Activated effector memory CD4-positive, alpha-beta T cell treated with Interleukin-2 at 50 U/mL for 16 hours (primary cell): ENCODE results near the gene INTS12.
"Not testable (repeated sequence)": the region's sequence is repeated elsewhere in the genome, so short reads cannot be mapped to it uniquely, and the experiment has no call there.

Experiments used
- DNase-seq: peaks from one replicate; pipeline ENCODE4 v3.0.0-alpha.2; 2020

Gene INTS12

GRCh38 chr4:105708181-105709080 lies at the start of gene INTS12, which contains the start of gene GSTCD:
INTS12 (minus strand) TSS chr4:105708689; CDS start chr4:105700005, 8,684 bp downstream.
GSTCD (plus strand) TSS chr4:105708784; CDS start chr4:105717614, 8,830 bp downstream.
- peak; percentile 81 for DNase-seq

GRCh38 chr4:105755375-105755774 lies 46.9 kb upstream of the INTS12 start:
- no peak for DNase-seq

DNA sequence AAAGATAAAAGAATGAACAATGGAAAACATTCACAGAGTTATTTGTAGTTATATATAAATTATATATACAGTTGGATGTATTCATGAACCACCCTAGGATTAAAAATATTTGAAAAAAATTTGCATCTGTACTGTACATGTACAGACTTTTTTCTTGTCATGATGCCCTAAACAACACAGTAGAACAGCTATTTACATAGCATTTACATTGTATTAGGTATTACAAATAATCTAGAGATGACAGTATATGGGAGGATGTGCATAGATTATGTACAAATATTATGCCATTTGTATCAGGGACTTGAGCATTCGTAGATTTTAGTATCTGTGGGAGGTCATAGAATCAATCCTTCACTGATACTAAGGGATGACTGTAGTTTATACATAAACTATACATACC lies 44.9 kb upstream of the INTS12 start:
- no peak for DNase-seq

DNA sequence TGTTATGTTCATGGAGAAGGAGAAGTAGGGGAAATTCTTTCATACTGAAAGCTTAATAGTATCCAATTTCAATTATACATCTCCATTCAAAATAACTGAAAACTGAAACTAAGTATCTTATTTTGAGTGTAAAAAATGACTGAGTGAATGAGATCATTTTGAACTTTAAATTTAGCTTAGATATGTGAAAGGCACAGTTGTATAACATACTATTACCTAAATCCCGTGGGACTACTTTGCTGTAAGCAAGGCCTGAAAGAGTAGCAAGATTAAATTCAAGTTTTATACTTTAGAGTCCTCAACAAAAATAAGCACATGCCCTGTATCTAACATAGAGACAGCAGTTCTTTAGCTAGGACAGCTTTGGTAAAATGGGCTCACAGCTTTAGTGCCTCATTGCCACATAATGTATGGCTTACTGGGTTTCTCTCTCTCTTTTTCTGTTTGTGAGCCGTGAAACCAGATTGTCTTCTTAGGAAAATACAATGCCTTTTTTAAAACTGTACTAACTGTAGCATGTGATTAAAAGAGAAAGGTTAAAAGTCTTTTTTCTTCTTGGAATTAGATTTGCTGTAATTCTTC lies 43.3 kb upstream of the INTS12 start:
- DNase-seq: no peak

DNA sequence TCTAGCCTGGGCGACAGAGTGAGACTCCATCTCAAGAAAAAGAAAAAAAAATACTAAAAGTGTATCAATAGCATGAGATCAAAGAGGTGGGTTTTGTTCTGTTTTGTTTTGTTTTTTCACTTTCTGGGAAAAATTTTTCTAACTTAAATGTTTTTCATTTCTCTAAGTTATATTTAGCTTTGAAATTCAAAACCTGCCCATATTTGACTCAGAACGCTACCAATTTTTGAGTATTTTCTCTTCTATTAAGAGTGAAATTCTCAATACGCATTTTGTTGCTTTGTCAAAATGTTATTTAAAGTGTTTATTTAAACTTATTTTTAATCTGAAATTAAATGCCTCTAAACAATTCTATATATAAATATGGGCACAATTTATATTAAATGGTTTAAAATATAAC lies 39.7 kb upstream of the INTS12 start:
- DNase-seq: no peak

GRCh38 chr4:105741548-105741947 lies 33.1 kb upstream of the INTS12 start:
- no peak for DNase-seq

DNA sequence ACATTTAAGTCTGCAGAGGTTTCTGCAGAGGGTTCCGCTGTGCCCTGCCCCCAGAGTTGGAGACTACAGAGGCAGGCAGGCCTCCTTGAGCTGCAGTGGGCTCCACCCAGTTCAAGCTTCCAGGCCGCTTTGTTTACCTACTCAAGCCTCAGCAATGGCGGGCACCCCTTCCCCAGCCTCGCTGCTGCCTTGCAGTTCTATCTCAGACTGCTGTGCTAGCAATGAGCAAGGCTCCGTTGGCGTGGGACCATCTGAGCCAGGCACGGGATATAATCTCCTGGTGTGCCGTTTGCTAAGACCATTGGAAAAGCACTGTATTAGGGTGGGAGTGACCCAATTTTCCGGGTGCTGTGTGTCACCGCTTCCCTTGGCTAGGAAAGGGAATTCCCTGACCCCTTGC lies 26.7 kb upstream of the INTS12 start:
- not testable (repeated sequence) for DNase-seq

DNA sequence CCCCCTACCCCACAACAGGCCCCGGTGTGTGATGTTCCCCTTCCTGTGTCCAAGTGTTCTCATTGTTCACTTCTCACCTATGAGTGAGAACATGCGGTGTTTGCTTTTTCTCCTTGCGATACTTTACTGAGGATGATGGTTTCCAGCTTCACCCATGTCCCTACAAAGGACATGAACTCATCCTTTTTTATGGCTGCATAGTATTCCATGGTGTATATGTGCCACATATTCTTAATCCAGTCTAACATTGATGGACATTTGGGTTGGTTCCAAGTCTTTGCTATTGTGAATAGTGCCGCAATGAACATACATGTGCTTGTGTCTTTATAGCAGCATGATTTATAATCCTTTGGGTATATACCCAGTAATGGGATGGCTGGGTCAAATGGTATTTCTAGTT lies 21.4 kb upstream of the INTS12 start:
- not testable (repeated sequence) for DNase-seq

GRCh38 chr4:105725623-105726022 lies 17.1 kb upstream of the INTS12 start:
- no peak for DNase-seq

DNA sequence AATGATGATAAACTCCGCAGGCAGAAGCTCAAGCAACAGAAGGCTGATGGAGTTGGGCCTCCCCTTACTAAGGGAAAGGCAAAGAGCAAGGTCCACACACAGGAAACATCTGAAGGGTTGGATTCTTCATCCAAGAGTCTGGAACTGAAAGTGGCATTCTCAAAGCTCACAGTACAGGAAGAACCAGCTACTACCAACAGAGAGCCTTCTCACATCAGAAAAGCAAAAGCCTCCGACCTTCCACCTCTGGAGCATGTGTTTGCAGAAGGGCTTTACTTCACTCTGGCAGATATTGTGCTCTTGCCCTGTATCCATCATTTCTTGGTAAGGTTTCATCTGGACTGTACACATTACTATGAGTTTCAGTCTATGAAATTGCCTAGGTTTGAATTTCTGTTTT lies 10.7 kb upstream of the INTS12 start:
- DNase-seq: no peak

GRCh38 chr4:105715692-105716278 lies 7.3 kb upstream of the INTS12 start:
- no peak for DNase-seq

GRCh38 chr4:105714932-105715331 lies 6.4 kb upstream of the INTS12 start:
- no peak for DNase-seq

GRCh38 chr4:105714071-105714521 lies 5.6 kb upstream of the INTS12 start:
- DNase-seq: no peak

- DNase-seq: no peak
These were observed 4.3 kb upstream of the INTS12 start for GRCh38 chr4:105712766-105713165.

DNA sequence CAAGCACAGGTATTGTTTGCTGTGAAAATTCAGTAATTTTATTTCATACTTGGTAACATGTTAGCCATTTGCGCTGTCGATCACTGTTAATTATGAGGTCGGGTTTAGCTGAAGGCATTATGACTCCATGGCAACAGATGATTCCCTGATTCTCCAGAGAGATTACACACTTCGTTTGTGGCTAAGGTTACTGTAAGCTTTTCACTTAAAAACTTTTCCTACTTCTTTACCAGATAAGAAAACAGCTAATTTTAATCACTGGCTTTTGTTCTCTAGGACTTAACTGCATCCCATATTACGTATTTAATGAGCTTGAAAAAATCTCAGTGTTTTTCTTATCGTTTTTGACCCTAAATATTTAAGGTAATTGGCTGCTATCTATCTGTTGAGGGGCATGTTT lies 2.2 kb upstream of the INTS12 start:
- DNase-seq: no peak

GRCh38 chr4:105710012-105710600 lies 1.6 kb upstream of the INTS12 start:
- no peak for DNase-seq

- DNase-seq: no peak
These were observed 577 bp upstream of the INTS12 start for GRCh38 chr4:105709081-105709450.

GRCh38 chr4:105707782-105708180 lies 708 bp downstream of the INTS12 start:
- DNase-seq: no peak

- no peak for DNase-seq
These were observed 9.9 kb downstream of the INTS12 start for GRCh38 chr4:105698607-105699006.

GRCh38 chr4:105695832-105696231 lies 12.7 kb downstream of the INTS12 start:
- DNase-seq: not testable (repeated sequence)

DNA sequence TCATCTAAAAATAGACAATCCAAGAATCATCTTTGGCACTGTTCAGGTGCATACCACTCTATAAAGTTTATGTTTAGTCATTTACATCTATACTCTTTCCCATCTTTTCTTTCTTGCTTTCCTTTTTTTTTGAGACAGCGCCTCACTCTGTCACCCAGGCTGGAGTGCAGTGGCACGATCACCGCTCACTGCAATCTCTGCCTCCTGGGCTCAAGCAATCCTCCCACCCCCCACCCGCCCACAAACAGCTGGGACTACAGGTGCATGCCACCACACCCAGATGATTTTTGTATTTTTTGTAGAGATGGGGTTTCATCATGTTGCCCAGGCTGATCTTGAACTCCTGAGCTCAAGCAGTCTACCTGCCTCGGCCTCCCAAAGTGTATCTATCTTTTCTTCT lies 13.7 kb downstream of the INTS12 start:
- DNase-seq: not testable (repeated sequence)

DNA sequence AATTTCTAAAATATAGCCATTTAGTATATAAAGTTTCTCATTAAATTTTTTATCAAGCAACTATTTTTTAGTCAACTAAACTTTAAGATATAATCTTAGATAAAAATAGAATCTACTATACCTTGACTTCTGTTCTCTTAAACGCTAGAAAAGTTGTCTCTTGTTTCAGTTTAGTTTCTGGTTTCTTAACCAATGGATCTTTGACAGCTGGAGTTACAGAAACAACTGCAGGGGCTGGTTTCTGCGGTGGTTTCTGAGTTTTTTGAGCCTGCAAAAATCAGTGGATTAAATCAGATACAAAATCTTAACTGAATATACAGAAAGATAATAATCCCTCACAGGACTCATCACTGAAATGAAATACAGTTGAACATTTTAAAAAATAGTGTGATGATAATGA lies 21.9 kb downstream of the INTS12 start:
- DNase-seq: no peak

DNA sequence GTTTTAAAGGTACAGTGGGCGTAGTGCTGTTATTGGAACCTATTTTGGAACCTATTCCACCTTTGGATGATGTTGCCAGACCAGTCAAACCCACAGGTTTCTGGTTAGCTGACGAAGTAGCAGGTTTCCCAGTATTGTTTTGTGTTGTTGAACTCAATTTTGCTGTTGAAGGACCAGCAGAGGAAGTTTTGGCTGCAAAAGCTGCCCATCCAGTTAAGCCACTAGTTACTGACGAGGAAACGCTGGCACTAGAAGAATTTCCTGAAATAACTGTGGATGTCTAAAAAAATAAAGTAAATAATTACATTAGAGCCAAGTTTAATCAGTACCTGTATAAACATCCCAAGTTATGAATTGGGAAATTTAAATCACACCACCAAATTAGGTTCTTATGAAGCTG lies 25.5 kb downstream of the INTS12 start:
- DNase-seq: no peak

DNA sequence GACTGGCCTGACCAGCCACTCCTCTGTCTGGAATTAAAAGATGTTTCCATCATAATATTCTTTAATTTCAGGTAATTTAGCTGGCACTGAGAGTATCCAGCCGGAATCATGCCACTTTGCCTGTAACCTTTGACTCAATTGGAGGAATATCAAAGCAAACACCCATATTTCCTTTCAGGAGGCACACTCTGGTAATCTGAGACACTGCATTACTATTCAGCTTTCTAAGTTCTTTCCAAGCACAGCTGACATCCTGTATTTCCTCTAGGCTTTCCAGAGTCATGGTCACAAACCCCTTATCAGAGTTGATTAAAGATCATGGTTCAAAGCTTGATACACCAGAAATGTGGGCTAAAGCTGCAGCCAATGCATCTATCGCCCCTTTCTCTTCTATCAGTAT lies 29.3 kb downstream of the INTS12 start:
- DNase-seq: no peak
